Measurements from ENCODE around the gene SF3B1. TPM values are rescaled to one million over a fixed set of nuclear protein-coding genes. Genes with fewer than 3 reads are reported as not detected.

Gene SF3B1, protein sequence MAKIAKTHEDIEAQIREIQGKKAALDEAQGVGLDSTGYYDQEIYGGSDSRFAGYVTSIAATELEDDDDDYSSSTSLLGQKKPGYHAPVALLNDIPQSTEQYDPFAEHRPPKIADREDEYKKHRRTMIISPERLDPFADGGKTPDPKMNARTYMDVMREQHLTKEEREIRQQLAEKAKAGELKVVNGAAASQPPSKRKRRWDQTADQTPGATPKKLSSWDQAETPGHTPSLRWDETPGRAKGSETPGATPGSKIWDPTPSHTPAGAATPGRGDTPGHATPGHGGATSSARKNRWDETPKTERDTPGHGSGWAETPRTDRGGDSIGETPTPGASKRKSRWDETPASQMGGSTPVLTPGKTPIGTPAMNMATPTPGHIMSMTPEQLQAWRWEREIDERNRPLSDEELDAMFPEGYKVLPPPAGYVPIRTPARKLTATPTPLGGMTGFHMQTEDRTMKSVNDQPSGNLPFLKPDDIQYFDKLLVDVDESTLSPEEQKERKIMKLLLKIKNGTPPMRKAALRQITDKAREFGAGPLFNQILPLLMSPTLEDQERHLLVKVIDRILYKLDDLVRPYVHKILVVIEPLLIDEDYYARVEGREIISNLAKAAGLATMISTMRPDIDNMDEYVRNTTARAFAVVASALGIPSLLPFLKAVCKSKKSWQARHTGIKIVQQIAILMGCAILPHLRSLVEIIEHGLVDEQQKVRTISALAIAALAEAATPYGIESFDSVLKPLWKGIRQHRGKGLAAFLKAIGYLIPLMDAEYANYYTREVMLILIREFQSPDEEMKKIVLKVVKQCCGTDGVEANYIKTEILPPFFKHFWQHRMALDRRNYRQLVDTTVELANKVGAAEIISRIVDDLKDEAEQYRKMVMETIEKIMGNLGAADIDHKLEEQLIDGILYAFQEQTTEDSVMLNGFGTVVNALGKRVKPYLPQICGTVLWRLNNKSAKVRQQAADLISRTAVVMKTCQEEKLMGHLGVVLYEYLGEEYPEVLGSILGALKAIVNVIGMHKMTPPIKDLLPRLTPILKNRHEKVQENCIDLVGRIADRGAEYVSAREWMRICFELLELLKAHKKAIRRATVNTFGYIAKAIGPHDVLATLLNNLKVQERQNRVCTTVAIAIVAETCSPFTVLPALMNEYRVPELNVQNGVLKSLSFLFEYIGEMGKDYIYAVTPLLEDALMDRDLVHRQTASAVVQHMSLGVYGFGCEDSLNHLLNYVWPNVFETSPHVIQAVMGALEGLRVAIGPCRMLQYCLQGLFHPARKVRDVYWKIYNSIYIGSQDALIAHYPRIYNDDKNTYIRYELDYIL
- total RNA-seq (2016; rRNA removed; fragmentation: Illumina TruSeq; extraction: Trizol) (387 and 499 TPM in 2 replicates), polyA plus RNA-seq (2011; rRNA removed) (677 and 750 TPM in 2 replicates), polyA minus RNA-seq (2011; rRNA and poly(A)+ RNA removed; ENCODE audit: low replicate concordance) (198 and 376 TPM in 2 replicates), Bru-seq, nascent RNA (percentile 98 among the genes with signal in this experiment), BruChase-seq, experiment 1, labeled RNA remaining after a 6-hour chase (percentile 99 among the genes with signal in this experiment), BruChase-seq, experiment 2, labeled RNA remaining after a 2-hour chase (percentile 99 among the genes with signal in this experiment)
- 16.2 and 16.5 TPM in 2 replicates for total RNA-seq (2016; cell fraction: cytosol; rRNA removed; fragmentation: Illumina TruSeq; extraction: Trizol; ENCODE audit: low read depth)
- total RNA-seq (2016; cell fraction: insoluble cytoplasmic fraction; rRNA removed; fragmentation: Illumina TruSeq; extraction: Trizol), result 367 and 489 TPM in 2 replicates
- 49.3 and 53.4 TPM in 2 replicates for total RNA-seq (2016; cell fraction: membrane; rRNA removed; fragmentation: Illumina TruSeq; extraction: Trizol)
- total RNA-seq (2016; cell fraction: nucleus; rRNA removed; fragmentation: Illumina TruSeq; extraction: Trizol), result 418 and 502 TPM in 2 replicates
- polyA plus RNA-seq (2011; cell fraction: cytosol; rRNA removed), result 115 and 183 TPM in 2 replicates
- 1,965 and 2,535 TPM in 2 replicates for polyA plus RNA-seq (2011; cell fraction: nucleus; rRNA removed)
- polyA plus RNA-seq (2012), result 375 and 468 TPM in 2 replicates
- polyA plus RNA-seq (2016; cell fraction: cytosol; fragmentation: Illumina TruSeq; extraction: Trizol; ENCODE audit: low read depth), result 9.7 and 15.8 TPM in 2 replicates
- 424 and 448 TPM in 2 replicates for polyA plus RNA-seq (2016; cell fraction: insoluble cytoplasmic fraction; fragmentation: Illumina TruSeq; extraction: Trizol; ENCODE audit: low read depth)
- 27.7 and 44.3 TPM in 2 replicates for polyA plus RNA-seq (2016; cell fraction: membrane; fragmentation: Illumina TruSeq; extraction: Trizol; ENCODE audit: low read depth)
- polyA plus RNA-seq (2016; cell fraction: nucleus; fragmentation: Illumina TruSeq; extraction: Trizol; ENCODE audit: insufficient read depth, low read depth), result 790 and 818 TPM in 2 replicates
- 123 TPM in 2 replicates for polyA minus RNA-seq (2011; cell fraction: cytosol; rRNA and poly(A)+ RNA removed)
- 1,412 and 1,821 TPM in 2 replicates for polyA minus RNA-seq (2011; cell fraction: nucleus; rRNA and poly(A)+ RNA removed)
- long read RNA-seq, experiment 1, full-length matches to known transcripts, result 47 of 203 reads
- long read RNA-seq, experiment 1, partial matches to known transcripts, result 144 of 203 reads
- long read RNA-seq, experiment 1, other reads (novel, unspliced or antisense), result 12 of 203 reads
- long read RNA-seq, experiment 2, full-length matches to known transcripts, result 80 of 222 reads
- long read RNA-seq, experiment 2, partial matches to known transcripts, result 115 of 222 reads
- long read RNA-seq, experiment 2, other reads (novel, unspliced or antisense), result 27 of 222 reads

DNA sequence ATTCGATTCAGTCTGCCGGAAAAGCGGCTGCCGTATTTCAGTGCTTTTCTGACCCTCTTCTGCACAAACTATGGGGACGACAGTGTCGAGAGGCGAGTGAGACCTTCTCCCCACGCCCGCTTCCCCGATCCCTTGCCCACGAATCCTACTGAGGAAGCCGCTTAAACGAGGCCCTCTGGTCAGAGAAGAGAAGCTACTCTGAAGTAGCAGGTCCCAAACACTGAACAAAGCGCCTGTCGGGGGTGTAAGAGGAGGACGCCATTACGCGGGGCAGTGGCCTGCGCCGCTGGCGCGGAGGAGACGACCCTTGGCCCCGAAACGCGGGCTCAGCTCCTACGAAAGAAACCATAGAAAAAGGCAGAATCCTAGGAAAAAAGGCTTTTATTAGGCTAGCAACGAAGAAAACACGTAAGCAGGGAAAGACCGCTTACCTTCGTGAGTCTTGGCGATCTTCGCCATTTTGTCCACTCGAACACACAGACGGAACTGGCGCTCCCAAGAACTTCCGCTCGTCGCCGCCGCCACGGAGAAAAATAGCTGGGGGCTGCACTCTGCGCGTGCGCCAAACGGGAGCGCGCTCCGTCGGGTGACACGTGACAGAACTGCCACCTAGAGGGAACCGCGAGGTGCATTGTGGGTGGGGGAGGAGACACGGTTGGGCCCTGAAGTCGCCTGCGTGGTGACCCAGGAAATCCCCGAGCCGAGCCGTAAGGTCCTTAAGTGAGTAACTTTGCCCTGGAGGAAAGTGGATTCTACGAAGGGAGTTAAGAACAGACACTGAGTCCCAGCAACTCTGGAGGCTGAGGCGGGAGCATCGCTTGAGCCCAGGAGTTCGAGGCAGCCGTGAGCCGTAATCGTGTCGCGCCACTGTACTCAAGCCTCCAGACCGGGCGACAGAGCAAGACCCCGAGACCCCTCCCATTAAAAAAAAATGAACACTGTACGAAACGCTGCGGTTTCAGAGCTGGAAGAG lies at the start of gene SF3B1:
Gene SF3B1 (minus strand): TSS at position 488 of the 973 bp plus-strand sequence. CDS start 29 bp downstream, at position 459.
- Histone ChIP-seq H3K36me3 (replicated peaks in 1 of 2; ENCODE audit: control insufficient read depth in 1 of 2, insufficient read depth in 2 of 2, low read length in 2 of 2) (peaks cover 0 to under 1% of the 10 kb centered on the region in 2 experiments; a peak in 2 of 5 replicates), H4K20me1 (ENCODE audit: insufficient read depth, low read length) (peaks cover 42% of the 10 kb centered on the region), H3K4me2 (ENCODE audit: low read depth, low read length) (peak within 1 kb of the TSS; percentile 98), H2AFZ (ENCODE audit: low read length) (peak within 1 kb of the TSS; percentile 64), H3K4me1 (ENCODE audit: insufficient read depth, low read length) (peaks cover 52% of the 10 kb centered on the region), H3K27ac (ENCODE audit: extremely low read length, insufficient read depth, low read length) (peak within 1 kb of the TSS; percentile 95), H3K27me3 (ENCODE audit: control insufficient read depth in 1 of 2, insufficient read depth in 2 of 2, low read length in 2 of 2) (peaks cover 0 to 4% of the 10 kb centered on the region in 2 experiments; a peak in 1 of 5 replicates), H3K9ac (ENCODE audit: insufficient read depth, low read depth, low read length) (peak within 1 kb of the TSS; percentile 100), H3K79me2 (ENCODE audit: insufficient read depth, low read length) (peaks cover 66% of the 10 kb centered on the region), H3K4me3 (replicated peaks in 1 of 3; ENCODE audit: insufficient read depth in 1 of 3, low read depth in 2 of 3, low read length in 3 of 3) (peak within 1 kb of the TSS; percentile 86 to 99 (median 99)), H3K9me3 (ENCODE audit: low read length) (no peaks in the 10 kb centered on the region)
- POLR2A ChIA-PET, result interaction anchor here (0.5 to 14.3 kb wide), 27 partner anchors 10 to 636 kb away, joined by 3 to 306 read pairs (median 5); partner anchors contain the start of genes COQ10B, GTF3C3, HSPD1 and HSPE1
- ATAC-seq (peak; percentile 90), FAIRE-seq (peak; percentile 86), DNase-seq (ENCODE audit: low spot score) (peak; percentile 97)
- CTCF ChIA-PET (ENCODE audit: low intra/inter-chr PET ratio, low total read pairs), result no interaction called here
- under 1% methylated on average over 68 of the region's 74 CpGs for WGBS (ENCODE audit: low lambda C conversion rate)
- intact Hi-C loops (cut with micrococcal nuclease; ENCODE audit: unreplicated experiment) (loop anchor here (1.0 to 5.0 kb wide), 3 partner anchors 18 to 272 kb away; partner anchors contain the start of genes COQ10B, HSPD1 and MARS2), in situ Hi-C loops (cut with HindIII; ENCODE audit: extremely low pct_ligation_motif_present, low pct_unique_long_range_greater_than_20kb) (no loop called here)
- BruUV-seq (replicated peaks), result TSS peak; percentile 68
- no peak for TF ChIP-seq SOX6 (IDR thresholded peaks at IDR 0.05)
- TF ChIP-seq SOX6 (CRISPR knock-in tag; IDR thresholded peaks at IDR 0.05), result peak; percentile 82
- TF ChIP-seq KLF15 (CRISPR knock-in tag; IDR thresholded peaks at IDR 0.05; ENCODE audit: borderline replicate concordance), result no peak; the same call in none of the 2 replicates
- peak; percentile 30 for TF ChIP-seq NR2F6 (IDR thresholded peaks at IDR 0.05)
- TF ChIP-seq NR2F6 (CRISPR knock-in tag; IDR thresholded peaks at IDR 0.05), result peak; percentile 57; the same call in 1 of the 2 replicates
- peak; percentile 81; the same call in 1 of the 2 replicates for TF ChIP-seq CAMTA2 (CRISPR knock-in tag; IDR thresholded peaks at IDR 0.05; ENCODE audit: borderline replicate concordance)
- TF ChIP-seq SIX1 (CRISPR knock-in tag; IDR thresholded peaks at IDR 0.05; ENCODE audit: borderline replicate concordance), result no peak
- peak; percentile 65; the same call in 1 of the 2 replicates for TF ChIP-seq ZNF274 (CRISPR knock-in tag; IDR thresholded peaks at IDR 0.05)
- TF ChIP-seq HOXA3 (CRISPR knock-in tag; IDR thresholded peaks at IDR 0.05), result peak; percentile 90
- TF ChIP-seq ZNF564 (CRISPR knock-in tag; IDR thresholded peaks at IDR 0.05), result peak; percentile 70; the same call in 1 of the 2 replicates
- TF ChIP-seq CCDC6 (CRISPR knock-in tag; IDR thresholded peaks at IDR 0.05), result no peak
- peak; percentile 96 for TF ChIP-seq SPEN (CRISPR knock-in tag; IDR thresholded peaks at IDR 0.05; ENCODE audit: low read depth)
- no peak for TF ChIP-seq HOXD1 (CRISPR knock-in tag; IDR thresholded peaks at IDR 0.05)
